SU-DHL-6 (cell line): Measurements from ENCODE around the gene SCIN.

Source experiments
- CTCF ChIP-seq: fragments of 200-600 bp; sonication (generic); IDR thresholded peaks from one replicate; pipeline ENCODE4 v1.5.1; 2017; ENCODE audit warnings: antibody characterized with exemption, mild to moderate bottlenecking, low read length, moderate library complexity; ENCODE audit not compliant: insufficient read depth, poor library complexity, severe bottlenecking
- EZH2phosphoT487 ChIP-seq: fragments of 200-600 bp; sonication (generic), shearing (Covaris generic); conservative IDR thresholded peaks from 2 replicates; pipeline ENCODE4 v1.6.1; 2018; ENCODE audit warnings: mild to moderate bottlenecking, antibody characterized with exemption, low read length, moderate library complexity, mixed read lengths

GRCh38 chr7:12650080-12650479 lies 79.6 kb downstream of the SCIN start:
- TF ChIP-seq CTCF = no peak
- TF ChIP-seq EZH2phosphoT487 = no peak
